ENCODE results near the gene TOMM40L. TPM values are rescaled to one million over a fixed set of nuclear protein-coding genes. Genes with fewer than 3 reads are reported as not detected.
"Not testable (repeated sequence)": the region's sequence is repeated elsewhere in the genome, so short reads cannot be mapped to it uniquely, and the experiment has no call there.

Gene TOMM40L
- total RNA-seq, 2 donors from 2014 or later = 1.8 to 8.9 TPM

- Histone ChIP-seq H3K9me3 (no peaks in the 10 kb centered on the region), H3K4me1 (peaks cover 4% of the 10 kb centered on the region), H3K4me3 (no peak overlapping the region), H3K36me3 (replicated peaks in 1 of 2; ENCODE audit: insufficient read depth in 1 of 2, low read depth in 2 of 2) (peaks cover 0 to 4% of the 10 kb centered on the region in 2 donors), H3K27ac (no peak overlapping the region), H3K27me3 (no peaks in the 10 kb centered on the region)
- 67 to 74% methylated on average over 5 of the region's 5 CpGs for WGBS, 2 donors
- DNase-seq (no peak), ATAC-seq (no peak)
- intact Hi-C loops (cut with DNase I) = no loop called here
- TF ChIP-seq POLR2A (IDR thresholded peaks at IDR 0.05) = no peak
- TF ChIP-seq, protein P1, sequence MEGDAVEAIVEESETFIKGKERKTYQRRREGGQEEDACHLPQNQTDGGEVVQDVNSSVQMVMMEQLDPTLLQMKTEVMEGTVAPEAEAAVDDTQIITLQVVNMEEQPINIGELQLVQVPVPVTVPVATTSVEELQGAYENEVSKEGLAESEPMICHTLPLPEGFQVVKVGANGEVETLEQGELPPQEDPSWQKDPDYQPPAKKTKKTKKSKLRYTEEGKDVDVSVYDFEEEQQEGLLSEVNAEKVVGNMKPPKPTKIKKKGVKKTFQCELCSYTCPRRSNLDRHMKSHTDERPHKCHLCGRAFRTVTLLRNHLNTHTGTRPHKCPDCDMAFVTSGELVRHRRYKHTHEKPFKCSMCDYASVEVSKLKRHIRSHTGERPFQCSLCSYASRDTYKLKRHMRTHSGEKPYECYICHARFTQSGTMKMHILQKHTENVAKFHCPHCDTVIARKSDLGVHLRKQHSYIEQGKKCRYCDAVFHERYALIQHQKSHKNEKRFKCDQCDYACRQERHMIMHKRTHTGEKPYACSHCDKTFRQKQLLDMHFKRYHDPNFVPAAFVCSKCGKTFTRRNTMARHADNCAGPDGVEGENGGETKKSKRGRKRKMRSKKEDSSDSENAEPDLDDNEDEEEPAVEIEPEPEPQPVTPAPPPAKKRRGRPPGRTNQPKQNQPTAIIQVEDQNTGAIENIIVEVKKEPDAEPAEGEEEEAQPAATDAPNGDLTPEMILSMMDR (IDR thresholded peaks at IDR 0.05) = no peak
These were observed 6.6 kb upstream of the TOMM40L start for GRCh38 chr1:161219078-161219892.

GRCh38 chr1:161220002-161220401 lies 5.9 kb upstream of the TOMM40L start:
- Histone ChIP-seq H3K27me3 (no peaks in the 10 kb centered on the region), H3K36me3 (replicated peaks in 1 of 2; ENCODE audit: insufficient read depth in 1 of 2, low read depth in 2 of 2) (no peaks in the 10 kb centered on the region), H3K4me3 (no peak overlapping the region), H3K4me1 (peaks cover 8% of the 10 kb centered on the region), H3K27ac (no peak overlapping the region), H3K9me3 (no peaks in the 10 kb centered on the region)
- intact Hi-C loops (cut with DNase I) = no loop called here
- ATAC-seq = no peak
- whole genome bisulfite sequencing, 2 donors = 55 to 59% methylated on average over 5 of the region's 5 CpGs
- no peak for TF ChIP-seq POLR2A (IDR thresholded peaks at IDR 0.05)
- TF ChIP-seq, protein P1 (IDR thresholded peaks at IDR 0.05) = no peak
- DNase-seq = no peak

DNA sequence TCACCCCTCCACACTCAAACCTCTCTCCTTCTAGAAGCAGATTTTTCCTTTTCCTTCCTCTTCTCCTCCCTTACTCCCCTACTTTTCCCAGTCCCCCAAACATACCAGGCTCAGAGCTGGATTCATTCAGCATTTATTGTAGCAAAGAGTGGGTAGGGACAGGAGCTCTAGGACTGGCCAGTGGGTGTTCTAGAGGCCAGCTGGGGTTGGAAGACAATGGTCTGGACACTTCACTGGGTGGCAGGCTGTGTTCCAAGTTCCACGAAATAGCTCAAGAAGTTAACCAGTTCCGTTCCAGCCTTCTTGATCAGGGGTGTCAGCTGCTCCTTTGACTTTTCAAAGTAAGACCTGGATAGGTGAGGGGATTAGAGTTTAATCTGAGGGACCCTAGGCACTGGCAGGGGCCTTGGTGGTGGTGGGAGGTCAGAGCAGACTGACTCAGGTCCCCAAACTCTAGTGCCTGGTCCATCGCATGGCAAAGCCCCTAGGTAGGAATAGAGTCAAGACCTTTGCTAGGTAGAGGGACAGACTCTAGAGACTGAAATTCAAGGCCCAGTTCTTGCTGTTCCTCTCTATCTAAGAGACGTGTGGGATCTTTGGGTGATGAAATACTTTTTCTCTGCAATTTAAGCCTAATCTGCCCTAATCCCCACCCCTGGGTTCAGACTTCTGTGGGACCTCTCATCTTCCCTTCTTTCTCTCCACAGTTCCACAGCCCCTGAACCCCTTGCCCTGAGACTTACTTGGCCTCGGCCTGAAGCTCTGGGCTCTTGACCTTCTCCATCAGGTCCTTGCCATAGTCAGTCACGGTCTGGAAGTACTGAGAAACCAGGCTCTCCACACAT lies 3.5 kb upstream of the TOMM40L start:
- Histone ChIP-seq H3K9me3 (no peaks in the 10 kb centered on the region), H3K27me3 (no peaks in the 10 kb centered on the region), H3K27ac (no peak overlapping the region), H3K4me1 (peaks cover 27% of the 10 kb centered on the region), H3K4me3 (no peak overlapping the region), H3K36me3 (replicated peaks in 1 of 2; ENCODE audit: insufficient read depth in 1 of 2, low read depth in 2 of 2) (no peaks in the 10 kb centered on the region)
- ATAC-seq = no peak
- no peak for DNase-seq
- intact Hi-C loops (cut with DNase I) = no loop called here
- WGBS, 2 donors = 58 to 76% methylated on average over 6 of the region's 6 CpGs
- no peak for TF ChIP-seq POLR2A (IDR thresholded peaks at IDR 0.05)
- TF ChIP-seq, protein P1 (IDR thresholded peaks at IDR 0.05) = no peak

DNA sequence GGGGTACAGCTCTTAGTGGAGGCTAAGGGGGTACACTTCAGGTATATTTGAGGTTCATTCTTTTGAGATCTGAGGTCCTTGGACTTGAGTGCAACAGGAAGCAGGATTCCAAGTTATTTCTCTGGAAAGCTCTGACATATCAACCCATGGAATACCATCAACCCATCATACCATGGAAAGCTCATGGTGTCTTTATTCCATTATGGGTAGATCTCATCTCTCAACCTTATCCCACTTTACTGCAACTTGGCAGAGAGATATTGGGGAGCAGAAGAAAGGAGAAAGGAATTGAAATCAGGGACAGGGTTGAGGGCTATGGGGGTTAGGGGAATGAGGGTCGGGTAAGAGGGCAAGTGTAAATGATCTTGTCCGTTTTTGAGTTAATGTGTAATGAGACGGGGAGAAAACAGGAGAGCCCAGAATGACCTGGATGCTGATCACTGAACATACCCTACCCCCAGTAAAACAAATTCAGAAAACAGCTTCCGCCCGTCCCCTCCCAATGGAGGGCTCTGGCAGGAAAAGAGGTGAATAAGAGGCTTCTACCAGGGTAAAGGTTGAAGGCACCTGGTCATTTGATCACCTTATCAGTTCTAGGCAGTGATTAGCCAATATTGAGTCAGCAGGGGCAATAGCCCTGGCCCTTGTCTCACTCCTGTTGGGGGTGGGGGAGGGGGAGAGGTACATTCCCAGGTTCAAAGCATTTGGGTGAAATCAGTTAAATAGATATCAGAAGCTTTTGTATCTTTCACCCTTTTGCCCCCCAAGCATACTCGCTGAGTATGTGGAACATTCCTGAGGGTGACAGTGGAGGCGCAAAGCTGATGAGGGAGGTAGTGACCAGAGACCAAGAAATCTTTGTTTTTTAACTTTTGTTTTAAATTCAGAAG lies 1.8 kb upstream of the TOMM40L start:
- TF ChIP-seq, protein P1 (IDR thresholded peaks at IDR 0.05) = no peak
- no peak for TF ChIP-seq POLR2A (IDR thresholded peaks at IDR 0.05)
- intact Hi-C loops (cut with DNase I) = no loop called here
- Histone ChIP-seq H3K27me3 (no peaks in the 10 kb centered on the region), H3K4me3 (no peak overlapping the region), H3K36me3 (replicated peaks in 1 of 2; ENCODE audit: insufficient read depth in 1 of 2, low read depth in 2 of 2) (no peaks in the 10 kb centered on the region), H3K4me1 (peaks cover 32% of the 10 kb centered on the region), H3K27ac (no peak overlapping the region), H3K9me3 (no peaks in the 10 kb centered on the region)
- 67% methylated on average over 7 of the region's 7 CpGs for WGBS, 2 donors
- ATAC-seq = no peak
- peak in 3 of 4 donors; percentile 21 to 38 (median 26) for DNase-seq

- WGBS, 2 donors = 74 to 85% methylated on average over 13 of the region's 13 CpGs
- H3K9me3 ChIP-seq; intact Hi-C loops (cut with DNase I); DNase-seq; H3K36me3 ChIP-seq (replicated peaks in 1 of 2; ENCODE audit: insufficient read depth in 1 of 2, low read depth in 2 of 2); H3K27ac ChIP-seq; H3K27me3 ChIP-seq; H3K4me3 ChIP-seq; ATAC-seq: not testable (repeated sequence)
- peaks cover 32% of the 10 kb centered on the region for H3K4me1 ChIP-seq
These were observed 1.2 kb upstream of the TOMM40L start for GRCh38 chr1:161224695-161225087.
